ENCODE data around the gene FOLR2. TPM values are rescaled to one million over a fixed set of nuclear protein-coding genes. Genes with fewer than 3 reads are reported as not detected.
A peak's percentile ranks its signal among the peaks of the same experiment; 100 is the strongest.
"Not testable (repeated sequence)": the region's sequence is repeated elsewhere in the genome, so short reads cannot be mapped to it uniquely, and the experiment has no call there.

Gene FOLR2
- total RNA-seq = not detected in 2 replicates

DNA sequence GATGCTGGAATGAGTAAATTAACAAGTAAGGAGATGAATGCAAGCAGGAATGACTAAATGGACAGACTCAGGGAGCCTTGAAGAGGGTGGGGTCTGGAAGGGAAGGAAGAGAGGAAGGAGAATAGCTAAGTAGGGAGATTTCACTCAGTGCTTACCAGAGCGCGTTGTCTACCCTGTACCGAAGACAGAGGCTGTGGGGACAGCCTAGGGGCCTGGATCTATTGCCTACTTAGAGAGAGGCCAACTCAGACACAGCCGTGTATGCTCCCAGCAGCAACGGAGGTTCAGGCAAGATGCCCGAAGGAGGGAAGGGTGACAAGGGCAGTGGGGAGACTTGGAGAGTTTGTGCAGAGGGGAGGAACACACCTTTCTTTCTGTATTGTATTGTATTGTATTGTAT is at the start of gene FOLR2:
Gene FOLR2, plus strand, starts transcription at position 157 of the 400 bp plus-strand sequence. CDS start 1,791 bp downstream, outside the sequence.
- no peak for DNase-seq

DNA sequence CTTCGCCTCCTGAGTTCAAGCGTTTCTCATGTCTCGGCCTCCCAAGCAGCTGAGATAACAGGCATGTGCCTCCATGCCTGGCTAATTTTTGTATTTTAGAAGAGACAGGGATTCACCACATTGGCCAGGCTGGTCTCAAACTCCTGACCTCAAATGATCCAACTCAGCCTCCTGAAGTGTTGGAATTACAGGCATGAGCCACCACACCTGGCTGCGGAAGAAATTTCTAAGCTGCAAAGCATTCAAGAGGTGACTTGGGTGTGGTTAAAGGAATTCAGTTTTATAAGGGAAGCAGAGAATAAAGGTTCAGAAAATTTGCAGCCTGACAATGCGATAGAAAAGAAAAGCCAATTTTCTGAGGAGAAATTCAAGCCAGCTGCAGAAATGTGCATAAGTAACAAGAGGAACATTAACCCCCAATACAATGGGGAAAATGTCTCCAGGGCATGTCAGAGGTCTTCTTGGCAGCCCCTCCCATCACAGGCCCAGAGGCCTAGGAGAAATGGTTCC is 47.5 kb upstream of the FOLR2 start:
- not testable (repeated sequence) for DNase-seq

- not testable (repeated sequence) for DNase-seq
Observed at GRCh38 chr11:72169754-72170153, 46.8 kb upstream of the FOLR2 start.

- not testable (repeated sequence) for DNase-seq
Observed at GRCh38 chr11:72172043-72172442, 44.6 kb upstream of the FOLR2 start.

- no peak for DNase-seq
Observed at GRCh38 chr11:72173291-72173690, 43.3 kb upstream of the FOLR2 start.

DNA sequence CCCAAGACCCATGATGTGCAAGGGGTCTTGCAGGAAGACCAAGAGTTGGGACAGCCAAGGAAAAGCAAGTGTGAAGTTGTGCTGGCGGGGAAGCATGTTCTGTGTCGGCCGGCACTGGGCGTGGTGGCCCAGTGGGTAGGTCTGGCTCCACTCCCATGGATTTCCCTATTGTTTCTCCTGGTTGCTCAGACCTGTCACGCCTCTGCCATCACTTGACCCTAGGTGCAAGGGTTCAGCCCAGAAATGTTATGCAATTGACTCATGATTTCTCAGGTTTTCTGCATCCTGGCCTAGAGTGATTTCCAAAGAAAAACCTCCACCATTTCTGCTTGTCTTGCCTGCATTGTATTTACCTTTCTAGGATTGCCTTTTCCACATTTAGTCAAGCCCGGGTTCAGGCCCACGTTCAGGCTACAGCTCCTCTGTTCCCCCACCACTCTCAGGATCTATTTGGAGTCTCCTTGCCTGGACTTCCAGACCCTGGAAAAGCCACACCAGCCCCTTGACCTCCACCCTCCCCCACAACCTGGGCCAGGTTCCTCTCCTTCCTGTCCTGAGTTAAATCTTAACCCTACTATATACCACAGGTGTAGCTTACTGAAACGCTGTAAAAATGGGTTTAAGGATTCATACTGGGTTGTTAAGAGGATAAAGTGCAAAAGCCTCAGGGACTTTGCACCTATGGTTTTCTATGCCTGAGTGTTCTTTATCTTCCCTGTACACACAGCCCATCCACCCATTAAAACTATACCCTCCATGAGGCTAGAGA is 42.1 kb upstream of the FOLR2 start:
- DNase-seq = no peak

- DNase-seq = no peak
Observed at GRCh38 chr11:72177656-72178055, 38.9 kb upstream of the FOLR2 start.

DNA sequence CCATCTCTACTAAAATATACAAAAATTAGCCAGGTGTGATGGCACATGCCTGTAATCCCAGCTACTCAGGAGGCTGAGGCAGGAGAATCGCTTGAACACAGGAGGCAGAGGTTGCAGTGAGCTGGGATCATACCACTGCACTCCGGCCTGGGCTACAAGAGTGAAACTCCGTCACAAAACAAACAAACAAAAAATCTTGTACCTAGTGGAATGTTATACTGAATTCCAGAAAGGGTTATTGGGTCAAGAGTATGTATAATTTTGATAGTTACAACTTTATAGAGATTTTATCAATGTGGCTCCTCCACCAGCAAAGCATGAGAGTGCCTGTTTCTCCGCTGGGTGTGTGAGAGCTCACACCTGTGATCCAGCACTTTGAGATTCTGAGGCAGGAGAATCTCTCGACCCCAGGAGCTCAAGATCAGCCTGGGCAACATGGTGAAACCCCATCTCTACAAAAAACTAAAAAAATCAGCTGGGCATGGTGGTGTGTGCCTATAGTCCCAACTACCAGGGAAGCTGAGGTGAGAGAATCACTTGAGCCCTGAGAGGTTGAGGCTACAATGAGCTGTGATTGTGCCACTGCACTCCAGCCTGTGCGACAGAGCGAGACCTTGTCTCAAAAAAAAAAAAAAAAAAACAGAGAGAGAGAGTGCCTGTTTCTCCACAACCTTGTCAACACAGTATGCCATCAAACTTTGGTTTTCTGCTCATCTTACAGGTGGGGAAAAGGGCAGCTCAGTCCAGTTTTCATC is 37.4 kb upstream of the FOLR2 start:
- DNase-seq = no peak

GRCh38 chr11:72179804-72180396 is 36.7 kb upstream of the FOLR2 start:
- no peak for DNase-seq

DNA sequence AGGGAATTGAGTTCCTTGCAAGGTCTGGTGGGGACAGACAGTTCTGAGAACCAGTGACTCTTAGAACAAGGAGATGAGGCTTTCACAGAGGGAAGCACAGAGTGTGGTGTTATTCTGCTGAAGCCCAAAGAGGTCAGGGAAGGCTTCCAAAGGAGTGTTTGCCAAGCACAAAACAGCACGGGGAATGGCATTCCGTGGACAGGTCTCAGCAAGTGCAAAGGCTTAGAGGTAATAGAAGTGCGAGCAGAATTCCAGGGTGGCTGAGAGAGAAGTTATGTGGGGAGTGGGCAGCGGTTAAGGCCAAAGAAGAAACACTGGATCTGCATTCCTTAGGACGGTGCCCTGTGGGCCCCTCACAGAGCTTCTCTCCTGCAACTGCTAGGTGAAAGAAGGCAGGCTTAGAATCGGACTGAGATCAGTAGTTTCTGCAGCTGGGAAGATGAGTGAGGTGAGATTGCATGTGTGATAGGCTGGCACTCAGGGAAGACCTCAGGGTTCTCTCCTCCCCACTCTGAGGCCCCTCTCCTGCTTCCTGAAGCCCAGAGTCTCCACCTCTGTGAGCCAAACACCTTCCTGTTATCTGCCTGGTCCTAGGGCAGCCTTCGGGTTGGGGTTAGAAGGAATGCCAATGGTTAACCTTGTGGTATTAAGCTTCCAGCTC is 35.6 kb upstream of the FOLR2 start:
- not testable (repeated sequence) for DNase-seq

GRCh38 chr11:72181553-72181958 is 35.0 kb upstream of the FOLR2 start:
- DNase-seq = peak; percentile 21

GRCh38 chr11:72188267-72188666 is 28.3 kb upstream of the FOLR2 start:
- DNase-seq = no peak

DNA sequence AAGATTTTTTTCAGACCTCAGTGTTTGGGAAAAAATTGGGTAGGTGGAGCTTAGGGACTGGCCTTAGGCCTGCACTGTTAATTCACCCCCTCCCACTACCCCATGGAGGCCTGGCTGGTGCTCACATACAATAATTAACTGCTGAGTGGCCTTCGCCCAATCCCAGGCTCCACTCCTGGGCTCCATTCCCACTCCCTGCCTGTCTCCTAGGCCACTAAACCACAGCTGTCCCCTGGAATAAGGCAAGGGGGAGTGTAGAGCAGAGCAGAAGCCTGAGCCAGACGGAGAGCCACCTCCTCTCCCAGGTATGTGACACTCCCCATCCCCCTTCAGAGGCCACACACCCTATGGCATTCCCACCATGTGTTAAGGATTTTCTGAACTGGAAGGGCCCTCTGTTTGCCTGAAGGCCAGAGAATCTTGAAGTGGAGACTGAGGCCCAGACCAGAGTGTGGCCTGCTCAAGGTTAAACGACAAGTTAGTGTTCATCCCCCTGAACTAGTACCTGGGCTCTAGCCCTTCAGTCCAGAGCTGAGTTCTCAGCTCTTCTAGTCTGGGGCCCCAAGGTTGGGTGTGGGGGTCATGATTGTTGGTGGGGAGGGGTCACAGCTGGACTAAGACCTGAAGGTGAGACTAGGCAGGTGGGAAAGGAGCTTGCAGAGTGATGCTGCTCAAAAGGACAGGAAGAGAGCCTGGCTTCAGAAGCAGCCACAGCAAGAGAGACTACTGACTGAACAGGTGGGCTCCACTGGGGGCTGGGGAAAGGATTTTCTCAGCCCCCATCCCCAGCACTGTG is 26.9 kb upstream of the FOLR2 start:
- no peak for DNase-seq

GRCh38 chr11:72190631-72191071 is 25.9 kb upstream of the FOLR2 start:
- DNase-seq = no peak

DNA sequence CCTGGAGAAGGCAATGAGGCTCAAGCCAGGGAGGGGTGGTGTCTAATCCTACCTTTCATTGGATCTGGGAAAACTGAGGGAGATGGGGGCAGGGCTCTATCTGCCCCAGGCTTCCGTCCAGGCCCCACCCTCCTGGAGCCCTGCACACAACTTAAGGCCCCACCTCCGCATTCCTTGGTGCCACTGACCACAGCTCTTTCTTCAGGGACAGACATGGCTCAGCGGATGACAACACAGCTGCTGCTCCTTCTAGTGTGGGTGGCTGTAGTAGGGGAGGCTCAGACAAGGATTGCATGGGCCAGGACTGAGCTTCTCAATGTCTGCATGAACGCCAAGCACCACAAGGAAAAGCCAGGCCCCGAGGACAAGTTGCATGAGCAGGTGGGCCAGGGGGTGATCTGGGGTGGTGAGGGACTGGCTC is 24.6 kb upstream of the FOLR2 start, which contains the start of gene FOLR1:
Gene FOLR1, plus strand, starts transcription at position 180 of the 421 bp plus-strand sequence. Its CDS starts 34 bp downstream, at position 214.
- DNase-seq = no peak

DNA sequence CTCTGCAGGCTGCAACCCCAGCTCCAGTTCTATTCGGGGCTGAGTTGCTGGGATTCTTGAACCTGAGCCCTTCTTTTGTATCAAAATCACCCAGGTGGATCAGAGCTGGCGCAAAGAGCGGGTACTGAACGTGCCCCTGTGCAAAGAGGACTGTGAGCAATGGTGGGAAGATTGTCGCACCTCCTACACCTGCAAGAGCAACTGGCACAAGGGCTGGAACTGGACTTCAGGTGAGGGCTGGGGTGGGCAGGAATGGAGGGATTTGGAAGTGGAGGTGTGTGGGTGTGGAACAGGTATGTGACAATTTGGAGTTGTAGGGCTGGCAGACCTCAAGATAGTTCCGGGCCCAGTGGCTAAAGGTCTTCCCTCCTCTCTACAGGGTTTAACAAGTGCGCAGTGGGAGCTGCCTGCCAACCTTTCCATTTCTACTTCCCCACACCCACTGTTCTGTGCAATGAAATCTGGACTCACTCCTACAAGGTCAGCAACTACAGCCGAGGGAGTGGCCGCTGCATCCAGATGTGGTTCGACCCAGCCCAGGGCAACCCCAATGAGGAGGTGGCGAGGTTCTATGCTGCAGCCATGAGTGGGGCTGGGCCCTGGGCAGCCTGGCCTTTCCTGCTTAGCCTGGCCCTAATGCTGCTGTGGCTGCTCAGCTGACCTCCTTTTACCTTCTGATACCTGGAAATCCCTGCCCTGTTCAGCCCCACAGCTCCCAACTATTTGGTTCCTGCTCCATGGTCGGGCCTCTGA is 20.9 kb upstream of the FOLR2 start:
- DNase-seq = no peak

- DNase-seq = not testable (repeated sequence)
Observed at GRCh38 chr11:72201445-72201844, 15.1 kb upstream of the FOLR2 start.

DNA sequence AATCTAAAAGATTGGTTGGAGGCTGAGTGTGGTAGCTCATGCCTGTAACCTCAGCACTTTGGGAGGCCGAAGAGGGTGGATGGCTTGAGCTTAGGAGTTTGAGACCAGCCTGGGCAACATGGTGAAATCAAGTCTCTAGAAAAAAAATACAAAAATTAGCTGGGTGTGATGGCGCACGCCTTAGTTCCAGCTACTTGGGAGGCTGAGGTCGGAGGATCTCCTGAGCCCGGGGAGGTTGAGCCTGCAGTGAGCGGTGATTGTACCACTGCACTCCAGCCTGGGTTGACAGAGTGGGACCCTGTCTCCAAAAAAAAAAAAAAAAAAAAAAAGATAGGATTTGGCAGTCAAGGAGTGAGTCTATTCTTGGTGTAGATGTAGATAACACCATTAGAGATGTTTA is 14.0 kb upstream of the FOLR2 start:
- DNase-seq = no peak

GRCh38 chr11:72203163-72203562 is 13.4 kb upstream of the FOLR2 start:
- DNase-seq = no peak

- DNase-seq = peak; percentile 53
Observed at GRCh38 chr11:72204886-72205285, 11.7 kb upstream of the FOLR2 start.

DNA sequence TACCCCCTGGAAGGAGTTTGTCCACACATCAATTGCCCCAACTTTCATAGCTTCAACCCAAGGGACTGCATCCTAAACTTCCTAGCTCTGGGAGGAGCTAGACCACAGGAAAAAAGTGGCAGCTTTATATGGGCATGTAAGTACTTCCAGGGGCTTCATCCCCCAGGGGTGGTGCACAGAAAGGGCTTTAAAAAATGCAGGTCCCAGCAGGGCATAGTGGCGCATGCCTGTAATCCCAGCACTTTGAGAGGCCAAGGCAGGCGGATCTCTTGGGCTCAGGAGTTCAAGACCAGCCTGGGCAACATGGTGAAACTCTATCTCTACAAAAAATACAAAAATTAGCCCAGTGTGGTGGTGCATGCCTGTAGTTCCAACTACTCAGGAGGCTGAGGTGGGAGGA is 9.8 kb upstream of the FOLR2 start:
- not testable (repeated sequence) for DNase-seq

Measured in dermis blood vessel endothelial cell (primary cell).